GM19043 (cell line): ENCODE measurements around the gene MED22.
"Not testable (repeated sequence)": the region's sequence is repeated elsewhere in the genome, so short reads cannot be mapped to it uniquely, and the experiment has no call there.

Experiments used
- ATAC-seq: cut with Tn5 transposase; IDR thresholded peaks from one replicate; pipeline ENCODE4 v1.9.1; 2021; ENCODE audit warnings: low read depth; ENCODE audit not compliant: unreplicated experiment

The MED22 gene

GRCh38 chr9:133340256-133340655 lies 7.7 kb downstream of the MED22 start:
- ATAC-seq = no peak

- no peak for ATAC-seq
Observed at GRCh38 chr9:133339641-133340040, 8.3 kb downstream of the MED22 start.

- ATAC-seq = peak; percentile 76
Observed at GRCh38 chr9:133335924-133336811, 11.8 kb downstream of the MED22 start, which contains the start of gene SURF6. SURF6 (minus strand) TSS chr9:133336188; CDS start chr9:133336132, 56 bp downstream.

GRCh38 chr9:133334888-133335287 lies 13.0 kb downstream of the MED22 start:
- not testable (repeated sequence) for ATAC-seq

- no peak for ATAC-seq
Observed at GRCh38 chr9:133334161-133334560, 13.8 kb downstream of the MED22 start.

GRCh38 chr9:133333566-133333965 lies 14.4 kb downstream of the MED22 start:
- ATAC-seq = no peak

GRCh38 chr9:133333011-133333410 lies 14.9 kb downstream of the MED22 start:
- no peak for ATAC-seq

GRCh38 chr9:133332381-133332730 lies 15.6 kb downstream of the MED22 start:
- ATAC-seq = no peak

GRCh38 chr9:133331641-133332380 lies 16.1 kb downstream of the MED22 start:
- ATAC-seq = no peak

GRCh38 chr9:133331221-133331620 lies 16.7 kb downstream of the MED22 start:
- no peak for ATAC-seq

- not testable (repeated sequence) for ATAC-seq
Observed at GRCh38 chr9:133329306-133330156, 18.4 kb downstream of the MED22 start.

- no peak for ATAC-seq
Observed at GRCh38 chr9:133327834-133328484, 20.0 kb downstream of the MED22 start.

GRCh38 chr9:133327021-133327420 lies 20.9 kb downstream of the MED22 start:
- ATAC-seq = not testable (repeated sequence)

GRCh38 chr9:133323991-133324703 lies 23.8 kb downstream of the MED22 start:
- ATAC-seq = no peak

- ATAC-seq = no peak
Observed at GRCh38 chr9:133323211-133323610, 24.7 kb downstream of the MED22 start.

- ATAC-seq = no peak
Observed at GRCh38 chr9:133322701-133323100, 25.2 kb downstream of the MED22 start.

GRCh38 chr9:133321411-133321935 lies 26.5 kb downstream of the MED22 start:
- no peak for ATAC-seq

GRCh38 chr9:133320421-133320881 lies 27.5 kb downstream of the MED22 start:
- ATAC-seq = no peak

GRCh38 chr9:133317551-133317950 lies 30.4 kb downstream of the MED22 start:
- ATAC-seq = not testable (repeated sequence)
